SK-N-SH (cell line): ENCODE data around the gene NELFA. TPM values are rescaled to one million over a fixed set of nuclear protein-coding genes. Genes with fewer than 3 reads are reported as not detected.

ENCODE experiments used
- CTCF ChIA-PET: fragments of 300-600, 350-600 bp; formaldehyde crosslinking; extraction: SDS; loops from one replicate; lab custom pipeline; 2021; lab: Yijun Ruan, JAX
- POLR2A ChIA-PET: fragments of 350-600 bp; sonication (Branson Sonifier 250); formaldehyde crosslinking; extraction: SDS; loops from one replicate; lab custom pipeline; 2020; ENCODE audit warnings: antibody characterized with exemption, inconsistent platforms; lab: Yijun Ruan, JAX
- DNase-seq: peaks from one replicate; pipeline ENCODE4 v3.0.0; 2012
- H2AFZ ChIP-seq: fragments of 200-600 bp; sonication (generic); 2 replicates; pipeline ENCODE4 v1.8.1; 2016; ENCODE audit warnings: antibody characterized with exemption, mild to moderate bottlenecking, low read depth
- H3F3A ChIP-seq: fragments of 200-600 bp; sonication (generic); replicated peaks from 2 replicates; pipeline ENCODE3; 2016; ENCODE audit warnings: antibody characterized with exemption, mild to moderate bottlenecking; ENCODE audit not compliant: insufficient read depth
- H3K27ac ChIP-seq, 2 experiments: fragments of 200-500 bp in 1 of 2; fragments of 200-600 bp in 1 of 2; sonication (Bioruptor generic) in 1 of 2; sonication (generic), shearing (Covaris generic) in 1 of 2; 2 replicates each; pipeline versions ENCODE4 v1.5.1 to v1.6.1; 2014 to 2016; ENCODE audit warnings: low read depth in 2 of 2, inconsistent platforms in 1 of 2, low read length in 1 of 2, mild to moderate bottlenecking in 1 of 2, mixed read lengths in 1 of 2
- H3K27me3 ChIP-seq: fragments of 200-600 bp; sonication (generic), shearing (Covaris generic); 2 replicates; pipeline ENCODE4 v1.6.1; 2016; ENCODE audit warnings: mixed run types; ENCODE audit not compliant: insufficient read depth
- H3K36me3 ChIP-seq, 2 experiments: fragments of 200-500 bp in 1 of 2; fragments of 200-600 bp in 1 of 2; sonication (Bioruptor generic) in 1 of 2; sonication (generic) in 1 of 2; replicated peaks in 1 of 2; 2 replicates each; pipeline versions ENCODE3 to v1.5.1; 2014 to 2016; ENCODE audit warnings: low read length in 1 of 2, mild to moderate bottlenecking in 1 of 2; ENCODE audit not compliant: insufficient read depth in 2 of 2, control insufficient read depth in 1 of 2
- H3K4me1 ChIP-seq, 2 experiments: fragments of 200-500 bp in 1 of 2; fragments of 200-600 bp in 1 of 2; sonication (Bioruptor generic) in 1 of 2; sonication (generic), shearing (Covaris generic) in 1 of 2; 2 replicates each; pipeline versions ENCODE4 v1.5.1 to v1.6.1; 2014 to 2016; ENCODE audit warnings: low read depth in 1 of 2, low read length in 1 of 2, mixed run types in 1 of 2; ENCODE audit not compliant: insufficient read depth in 2 of 2, control insufficient read depth in 1 of 2
- H3K4me2 ChIP-seq: fragments of 200-600 bp; sonication (generic), shearing (Covaris generic); 2 replicates; pipeline ENCODE4 v1.6.1; 2017; ENCODE audit warnings: mixed run types
- H3K4me3 ChIP-seq, 2 experiments: fragments of 200-500 bp in 1 of 2; fragments of 200-600 bp in 1 of 2; sonication (Bioruptor generic) in 1 of 2; sonication (generic), shearing (Covaris generic) in 1 of 2; 2 replicates each; pipeline versions ENCODE4 v1.5.1 to v1.8.1; 2014 to 2016; ENCODE audit warnings: low read depth in 2 of 2, inconsistent platforms in 1 of 2, low read length in 1 of 2, mild to moderate bottlenecking in 1 of 2, mixed read lengths in 1 of 2, moderate library complexity in 1 of 2
- H3K79me2 ChIP-seq: fragments of 200-600 bp; sonication (generic); 2 replicates; pipeline ENCODE4 v1.8.1; 2017; ENCODE audit warnings: mild to moderate bottlenecking; ENCODE audit not compliant: insufficient read depth
- H3K9ac ChIP-seq: fragments of 200-600 bp; sonication (generic); 2 replicates; pipeline ENCODE4 v1.6.1; 2017; ENCODE audit warnings: mixed run types
- H3K9me2 ChIP-seq: fragments of 200-600 bp; sonication (generic); 2 replicates; pipeline ENCODE4 v1.6.1; 2017; ENCODE audit warnings: mixed run types
- H3K9me3 ChIP-seq: fragments of 200-600 bp; sonication (generic); 2 replicates; pipeline ENCODE4 v1.6.1; 2017; ENCODE audit warnings: mixed run types, mild to moderate bottlenecking, moderate library complexity
- H4K20me1 ChIP-seq: fragments of 200-600 bp; sonication (generic); 2 replicates; pipeline ENCODE4 v1.6.1; 2017; ENCODE audit warnings: mild to moderate bottlenecking, mixed run types; ENCODE audit not compliant: insufficient read depth
- CHD2 ChIP-seq: fragments of 150-350 bp; IDR thresholded peaks from 2 replicates; pipeline ENCODE4 v1.6.1; 2018; ENCODE audit warnings: low read length; ENCODE audit not compliant: partially characterized antibody
- CTCF ChIP-seq: fragments of 200-600 bp; sonication (generic); IDR thresholded peaks from 2 replicates; pipeline ENCODE4 v1.6.1; 2017; ENCODE audit warnings: antibody characterized with exemption, mild to moderate bottlenecking, moderate library complexity
- ELF1 ChIP-seq: IDR thresholded peaks from 2 replicates; pipeline ENCODE4 v1.4.0; 2012
- EZH2phosphoT487 ChIP-seq: fragments of 200-600 bp; sonication (generic); IDR thresholded peaks from 2 replicates; pipeline ENCODE4 v1.6.1; 2017; ENCODE audit warnings: low read depth, mixed run types, mild to moderate bottlenecking, antibody characterized with exemption, moderate library complexity, borderline replicate concordance
- FOXJ3 ChIP-seq: sonication (generic); formaldehyde crosslinking; IDR thresholded peaks from 2 replicates; pipeline ENCODE4 v1.5.1; 2020; ENCODE audit warnings: mild to moderate bottlenecking, missing genetic modification reagents
- GABPA ChIP-seq: IDR thresholded peaks from 2 replicates; pipeline ENCODE4 v1.4.0; 2012; ENCODE audit warnings: low read depth, mild to moderate bottlenecking
- JUND ChIP-seq: IDR thresholded peaks from 2 replicates; pipeline ENCODE4 v1.4.0; 2012
- MEF2A ChIP-seq: IDR thresholded peaks from 2 replicates; pipeline ENCODE4 v1.4.0; 2012; ENCODE audit warnings: low read depth, borderline replicate concordance
- NFIC ChIP-seq: IDR thresholded peaks from 2 replicates; pipeline ENCODE4 v1.4.0; 2012; ENCODE audit warnings: borderline replicate concordance
- PBX3 ChIP-seq: IDR thresholded peaks from 2 replicates; pipeline ENCODE4; 2012
- RAD21 ChIP-seq: IDR thresholded peaks from 2 replicates; pipeline ENCODE4 v1.6.1; 2012; ENCODE audit warnings: mild to moderate bottlenecking, low read length
- RCOR1 ChIP-seq: fragments of 150-350 bp; IDR thresholded peaks from 2 replicates; pipeline ENCODE4 v1.6.1; 2017; ENCODE audit warnings: antibody characterized with exemption, low read length
- REST ChIP-seq: IDR thresholded peaks from 2 replicates; pipeline ENCODE4 v1.6.1; 2012; ENCODE audit warnings: mild to moderate bottlenecking, low read depth, low read length, moderate library complexity
- RFX5 ChIP-seq: IDR thresholded peaks from 2 replicates; pipeline ENCODE4 v1.6.1; 2012; ENCODE audit warnings: mild to moderate bottlenecking, improper control_type of control experiment, low read length
- RXRA ChIP-seq: IDR thresholded peaks from 2 replicates; pipeline ENCODE4 v1.4.0; 2012; ENCODE audit warnings: low read depth, mild to moderate bottlenecking, borderline replicate concordance
- SIN3A ChIP-seq: IDR thresholded peaks from 2 replicates; pipeline ENCODE4 v1.6.1; 2012; ENCODE audit warnings: low read depth, mild to moderate bottlenecking, low read length, moderate library complexity, borderline replicate concordance
- SMC3 ChIP-seq: IDR thresholded peaks from 2 replicates; pipeline ENCODE4 v1.6.1; 2012; ENCODE audit warnings: low read depth, low read length, improper control_type of control experiment
- TAF1 ChIP-seq: IDR thresholded peaks from 2 replicates; pipeline ENCODE4 v1.6.1; 2012; ENCODE audit warnings: low read depth, mild to moderate bottlenecking, low read length, moderate library complexity, borderline replicate concordance
- TCF12 ChIP-seq: IDR thresholded peaks from 2 replicates; pipeline ENCODE4 v1.4.0; 2012
- USF1 ChIP-seq: IDR thresholded peaks from 2 replicates; pipeline ENCODE4 v1.4.0; 2012; ENCODE audit warnings: low read depth, borderline replicate concordance
- YY1 ChIP-seq: IDR thresholded peaks from 2 replicates; pipeline ENCODE4 v1.4.0; 2012; ENCODE audit warnings: low read depth, mild to moderate bottlenecking
- WGBS: methylation state at CpG from one replicate; pipeline ENCODE4 v1.1.6; 2017; ENCODE audit warnings: low lambda C conversion rate; 5-methylcytosine and 5-hydroxymethylcytosine counted together
- polyA plus RNA-seq, 3 experiments: library from polyadenylated mRNA; depleted of rRNA; stranded (reverse); fragments of >200 nt; gene quantifications; 2 replicates each; pipeline ENCODE4 v1.2.3, GENCODE V29; 2012

NELFA gene
- polyA plus RNA-seq, 1 of the 3 experiments (the other 2 are of a cell fraction) = 26.8 TPM

- TF ChIP-seq REST (no peak), EZH2phosphoT487 (no peak), FOXJ3 (no peak), PBX3 (no peak), TCF12 (no peak), MEF2A (no peak), GABPA (no peak), YY1 (no peak), CHD2 (no peak), TAF1 (no peak), USF1 (no peak), RFX5 (no peak)
Measured at GRCh38 chr4:1971456-1972200, 37.1 kb downstream of the NELFA start (continued).

- TF ChIP-seq SMC3 = no peak
- TF ChIP-seq FOXJ3 = no peak
- no peak for TF ChIP-seq RAD21
- no peak for TF ChIP-seq JUND
- no peak for TF ChIP-seq USF1
- no peak for TF ChIP-seq RCOR1
- TF ChIP-seq ELF1 = no peak
- no peak for TF ChIP-seq NFIC
- TF ChIP-seq RXRA = no peak
- no peak for TF ChIP-seq CTCF
- TF ChIP-seq TCF12 = no peak
- TF ChIP-seq SIN3A = no peak
Measured at GRCh38 chr4:1970926-1971325, 37.8 kb downstream of the NELFA start.

More at GRCh38 chr4:1970926-1971325, 37.8 kb downstream of the NELFA start:
- POLR2A ChIA-PET = no interaction called here
- H3K36me3 ChIP-seq = peaks cover 33 to 45% of the 10 kb centered on the region in 2 experiments
- H3K4me2 ChIP-seq = no peak overlapping the region
- DNase-seq = no peak
- no peak overlapping the region for H3K9ac ChIP-seq
- CTCF ChIA-PET = interaction anchor here (1.4 kb wide), 1 partner anchor 14 kb away, joined by 3 read pairs; no protein-coding TSS in a partner anchor
- no peaks in the 10 kb centered on the region for H3K27me3 ChIP-seq
- 96% methylated on average over 6 of the region's 6 CpGs for WGBS
- H3K27ac ChIP-seq = no peak overlapping the region
- H3K4me3 ChIP-seq = no peak overlapping the region
- peaks cover 32% of the 10 kb centered on the region for H3K79me2 ChIP-seq
- H3K9me2 ChIP-seq = no peaks in the 10 kb centered on the region
- no peaks in the 10 kb centered on the region for H3K9me3 ChIP-seq
- H2AFZ ChIP-seq = no peak overlapping the region
- peaks cover 3% of the 10 kb centered on the region for H3F3A ChIP-seq
- peaks cover 0 to 11% of the 10 kb centered on the region in 2 experiments; a peak in 1 of 4 replicates for H3K4me1 ChIP-seq
- no peaks in the 10 kb centered on the region for H4K20me1 ChIP-seq
